Measurements from ENCODE around the gene VPS8. TPM values are rescaled to one million over a fixed set of nuclear protein-coding genes. Genes with fewer than 3 reads are reported as not detected.
"Not testable (repeated sequence)": the region's sequence is repeated elsewhere in the genome, so short reads cannot be mapped to it uniquely, and the experiment has no call there.

Gene VPS8
- total and polyA plus RNA-seq, 7 donors, result 11.4 to 52.6 (median 30.8) TPM

DNA sequence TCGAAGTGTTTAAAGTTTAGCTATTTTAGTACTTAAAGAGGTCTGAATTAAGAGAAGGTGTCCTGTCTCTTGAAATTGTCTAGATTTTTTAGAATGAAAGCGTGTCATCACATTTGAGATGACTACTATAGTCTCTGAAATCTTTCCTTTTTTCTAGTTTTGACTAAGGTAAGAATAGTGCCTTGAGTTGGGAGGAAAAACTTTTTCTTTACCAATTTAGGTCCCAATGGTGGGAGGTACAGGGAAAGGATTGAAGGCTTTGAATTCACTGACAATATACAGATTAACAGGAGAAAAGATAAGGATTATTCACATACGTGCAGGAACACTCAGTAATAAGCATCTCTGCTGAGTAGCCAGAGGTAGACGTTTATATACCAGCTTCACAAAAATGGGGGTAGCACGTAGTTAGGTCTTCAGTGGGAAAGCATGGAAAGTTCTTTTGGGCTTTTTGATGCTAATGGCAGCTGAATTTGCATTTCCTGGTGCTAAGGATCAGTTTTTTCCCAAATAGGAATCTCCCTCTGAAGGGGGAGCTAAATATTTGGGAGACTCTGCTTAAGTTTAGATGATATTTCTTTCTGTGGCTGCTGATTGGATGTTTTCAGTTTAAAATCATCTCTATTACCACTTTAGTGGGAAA, 88.1 kb downstream of the VPS8 start:
- H3K4me3 ChIP-seq, result no peak overlapping the region
- no peak for ATAC-seq
- H3K27ac ChIP-seq, result no peak overlapping the region
- no peaks in the 10 kb centered on the region for H3K27me3 ChIP-seq (ENCODE audit: insufficient read depth in 3 of 3, low read length in 2 of 3)
- no peaks in the 10 kb centered on the region for H3K4me1 ChIP-seq
- intact Hi-C loops (cut with DNase I), result no loop called here
- no peak for DNase-seq
- TF ChIP-seq, protein P1, sequence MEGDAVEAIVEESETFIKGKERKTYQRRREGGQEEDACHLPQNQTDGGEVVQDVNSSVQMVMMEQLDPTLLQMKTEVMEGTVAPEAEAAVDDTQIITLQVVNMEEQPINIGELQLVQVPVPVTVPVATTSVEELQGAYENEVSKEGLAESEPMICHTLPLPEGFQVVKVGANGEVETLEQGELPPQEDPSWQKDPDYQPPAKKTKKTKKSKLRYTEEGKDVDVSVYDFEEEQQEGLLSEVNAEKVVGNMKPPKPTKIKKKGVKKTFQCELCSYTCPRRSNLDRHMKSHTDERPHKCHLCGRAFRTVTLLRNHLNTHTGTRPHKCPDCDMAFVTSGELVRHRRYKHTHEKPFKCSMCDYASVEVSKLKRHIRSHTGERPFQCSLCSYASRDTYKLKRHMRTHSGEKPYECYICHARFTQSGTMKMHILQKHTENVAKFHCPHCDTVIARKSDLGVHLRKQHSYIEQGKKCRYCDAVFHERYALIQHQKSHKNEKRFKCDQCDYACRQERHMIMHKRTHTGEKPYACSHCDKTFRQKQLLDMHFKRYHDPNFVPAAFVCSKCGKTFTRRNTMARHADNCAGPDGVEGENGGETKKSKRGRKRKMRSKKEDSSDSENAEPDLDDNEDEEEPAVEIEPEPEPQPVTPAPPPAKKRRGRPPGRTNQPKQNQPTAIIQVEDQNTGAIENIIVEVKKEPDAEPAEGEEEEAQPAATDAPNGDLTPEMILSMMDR (IDR thresholded peaks at IDR 0.05), result no peak
- H3K36me3 ChIP-seq (ENCODE audit: insufficient read depth in 1 of 2, low read depth in 1 of 2), result peaks cover 3 to 79% of the 10 kb centered on the region in 2 donors
- 87 to 91% (median 90%) methylated on average over 5 of the region's 5 CpGs for WGBS, 3 donors
- H3K9me3 ChIP-seq, result no peaks in the 10 kb centered on the region

DNA sequence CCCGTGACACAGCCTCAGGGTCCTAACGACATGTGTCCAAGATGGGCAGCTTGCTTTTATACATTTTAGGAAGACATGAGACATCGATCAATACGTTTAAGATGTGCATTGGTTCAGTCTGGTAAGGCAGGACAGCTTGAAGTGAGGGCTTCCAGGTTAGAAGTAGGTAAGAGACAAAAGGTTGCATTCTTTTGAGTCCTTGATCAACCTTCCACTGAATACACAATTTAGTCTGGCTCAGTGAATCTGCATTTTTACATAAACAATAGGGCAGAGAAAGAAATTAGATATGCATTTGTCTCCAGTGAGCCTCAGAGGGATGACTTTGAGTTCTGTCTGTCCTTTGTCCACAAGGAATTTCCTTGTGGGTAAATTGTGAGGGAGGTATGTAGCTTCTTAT, 95.1 kb downstream of the VPS8 start:
- H3K27me3 ChIP-seq (ENCODE audit: insufficient read depth in 3 of 3, low read length in 2 of 3); intact Hi-C loops (cut with DNase I); ATAC-seq; H3K4me3 ChIP-seq; DNase-seq; H3K4me1 ChIP-seq; H3K9me3 ChIP-seq; H3K27ac ChIP-seq: not testable (repeated sequence)
- H3K36me3 ChIP-seq (ENCODE audit: insufficient read depth in 1 of 2, low read depth in 1 of 2), result peaks cover 3 to 73% of the 10 kb centered on the region in 2 donors
- WGBS, 3 donors, result 93 to 95% (median 95%) methylated on average over 4 of the region's 4 CpGs

DNA sequence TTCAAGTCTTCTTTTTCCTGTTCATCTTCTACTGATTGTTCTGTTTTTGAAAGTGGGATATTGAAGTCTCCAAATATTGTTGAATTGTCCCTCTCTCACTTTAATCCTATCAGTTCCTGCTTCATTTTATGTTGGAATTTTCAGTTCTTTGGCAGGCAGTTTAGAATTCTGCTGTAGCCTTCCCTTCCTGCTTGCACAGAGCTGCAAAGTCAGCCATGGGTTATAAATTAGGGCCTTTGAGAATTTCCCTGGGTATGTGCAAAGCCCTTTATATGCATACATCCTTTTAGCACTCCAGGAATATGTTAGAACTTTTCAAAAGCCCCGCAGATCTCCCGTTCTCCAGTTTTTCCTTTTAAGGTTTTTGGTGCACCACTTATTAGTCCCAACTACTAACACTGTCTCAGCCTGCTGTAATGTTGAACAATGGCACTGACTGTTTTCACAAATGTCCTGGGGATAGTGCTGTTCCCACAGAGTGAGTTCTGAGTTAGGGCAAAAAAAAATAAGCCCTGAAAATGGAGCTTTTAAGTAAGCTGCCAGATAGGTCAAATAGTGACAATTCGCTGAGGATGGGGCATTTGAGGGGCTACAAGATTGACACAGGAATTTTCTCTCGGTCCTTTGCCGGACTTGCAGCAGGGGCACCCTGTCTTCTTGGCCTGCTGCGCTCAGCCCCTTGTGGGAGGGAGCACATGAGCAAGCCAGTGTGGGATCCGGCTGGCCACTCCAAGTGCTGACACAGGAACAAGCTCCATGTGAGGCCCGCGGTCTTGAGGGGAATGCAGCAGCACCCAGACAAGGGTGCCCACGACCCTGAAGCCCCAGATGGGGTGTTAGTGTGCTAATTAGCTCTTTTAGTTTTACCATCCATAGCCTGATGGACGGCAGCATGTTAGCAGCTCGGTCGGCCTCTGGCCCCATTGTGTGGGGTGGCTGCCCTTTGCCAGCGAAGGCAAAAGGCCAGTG, 96.0 kb downstream of the VPS8 start:
- ATAC-seq (no peak), DNase-seq (peak in 1 of 2 donors; percentile 39)
- intact Hi-C loops (cut with DNase I), result no loop called here
- Histone ChIP-seq H3K36me3 (ENCODE audit: insufficient read depth in 1 of 2, low read depth in 1 of 2) (peaks cover 3 to 74% of the 10 kb centered on the region in 2 donors), H3K27me3 (ENCODE audit: insufficient read depth in 3 of 3, low read length in 2 of 3) (no peaks in the 10 kb centered on the region), H3K9me3 (no peaks in the 10 kb centered on the region), H3K4me1 (no peaks in the 10 kb centered on the region), H3K4me3 (no peak overlapping the region), H3K27ac (no peak overlapping the region)
- TF ChIP-seq, protein P1 (IDR thresholded peaks at IDR 0.05), result no peak
- 79 to 83% (median 81%) methylated on average over 14 of the region's 14 CpGs for WGBS, 3 donors

DNA sequence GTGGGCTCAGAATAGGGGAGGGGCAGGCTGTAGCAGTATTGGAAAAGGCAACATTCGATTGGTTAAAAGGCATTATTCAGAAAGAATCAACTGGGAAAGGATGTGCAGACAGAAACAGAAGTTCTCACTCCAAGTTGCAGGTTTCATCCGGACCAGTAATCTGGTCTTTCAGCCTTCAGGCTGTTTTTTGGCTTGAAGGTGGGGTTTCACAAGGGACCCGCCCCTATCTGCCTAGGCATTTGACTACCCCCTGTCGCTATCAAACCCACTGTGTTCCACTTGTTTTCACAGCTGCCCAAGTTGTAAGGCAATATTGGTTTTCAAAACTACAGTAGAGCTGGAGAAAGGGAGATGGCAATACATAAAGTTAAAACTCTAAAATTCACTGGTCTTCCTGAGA, 96.9 kb downstream of the VPS8 start:
- Histone ChIP-seq H3K4me1 (no peaks in the 10 kb centered on the region), H3K27me3 (ENCODE audit: insufficient read depth in 3 of 3, low read length in 2 of 3) (no peaks in the 10 kb centered on the region), H3K9me3 (no peaks in the 10 kb centered on the region), H3K36me3 (ENCODE audit: insufficient read depth in 1 of 2, low read depth in 1 of 2) (peaks cover 3 to 73% of the 10 kb centered on the region in 2 donors), H3K27ac (no peak overlapping the region), H3K4me3 (no peak overlapping the region)
- ATAC-seq, result no peak
- intact Hi-C loops (cut with DNase I), result no loop called here
- TF ChIP-seq, protein P1 (IDR thresholded peaks at IDR 0.05), result no peak
- DNase-seq, result no peak
- WGBS, 3 donors, result 84 to 93% (median 86%) methylated on average over 4 of the region's 4 CpGs

DNA sequence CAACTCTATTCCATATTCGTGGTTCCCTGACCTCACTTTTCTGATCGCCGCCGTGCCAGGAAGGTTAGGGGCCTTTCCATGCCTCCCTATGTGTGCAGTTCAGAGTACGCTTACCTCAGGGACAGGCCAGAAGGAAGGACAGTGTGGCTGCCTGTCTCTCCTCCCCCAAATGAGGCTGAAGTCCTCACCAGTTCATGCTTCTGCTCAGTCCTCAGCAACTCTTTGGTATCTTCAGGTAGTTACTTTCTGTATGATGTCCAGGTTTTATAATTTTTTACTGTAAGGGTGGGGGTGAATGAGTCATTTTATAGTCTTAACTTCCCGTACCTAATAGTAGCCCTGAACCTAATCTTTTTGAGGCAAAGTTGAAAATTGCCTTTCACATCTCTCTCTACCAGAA, 98.7 kb downstream of the VPS8 start:
- ATAC-seq, result no peak
- Histone ChIP-seq H3K4me1 (no peaks in the 10 kb centered on the region), H3K27me3 (ENCODE audit: insufficient read depth in 3 of 3, low read length in 2 of 3) (no peaks in the 10 kb centered on the region), H3K36me3 (ENCODE audit: insufficient read depth in 1 of 2, low read depth in 1 of 2) (peaks cover 0 to 79% of the 10 kb centered on the region in 2 donors), H3K4me3 (no peak overlapping the region), H3K9me3 (no peaks in the 10 kb centered on the region), H3K27ac (no peak overlapping the region)
- intact Hi-C loops (cut with DNase I), result no loop called here
- TF ChIP-seq, protein P1 (IDR thresholded peaks at IDR 0.05), result no peak
- 92 to 94% (median 93%) methylated on average over 6 of the region's 6 CpGs for WGBS, 3 donors
- DNase-seq, result no peak
